Activated T-cell treated with anti-CD3 and anti-CD28 coated beads, Interleukin-2, amount 50 U/mL, for 24 hours (primary cell): ENCODE data around the gene SFMBT1.
"Not testable (repeated sequence)": the region's sequence is repeated elsewhere in the genome, so short reads cannot be mapped to it uniquely, and the experiment has no call there.

Experiments
- DNase-seq: peaks from one replicate; pipeline ENCODE4 v3.0.0-alpha.2; 2020
- H3K27ac Mint-ChIP-seq: 2 replicates; pipeline ENCODE4 v1.8.0; 2020; ENCODE audit warnings: mild to moderate bottlenecking, mixed read lengths
- H3K27me3 Mint-ChIP-seq: 2 replicates; pipeline ENCODE4 v1.8.0; 2020; ENCODE audit warnings: mixed read lengths
- H3K36me3 Mint-ChIP-seq: 2 replicates; pipeline ENCODE4 v1.8.0; 2020; ENCODE audit warnings: low read depth, mixed read lengths
- H3K4me1 Mint-ChIP-seq: 2 replicates; pipeline ENCODE4 v1.8.0; 2020; ENCODE audit warnings: low read depth, mixed read lengths
- H3K4me3 Mint-ChIP-seq: 2 replicates; pipeline ENCODE4 v1.8.0; 2020; ENCODE audit warnings: mild to moderate bottlenecking, moderate library complexity, mixed read lengths
- H3K9me3 Mint-ChIP-seq: 2 replicates; pipeline ENCODE4 v1.8.0; 2020; ENCODE audit warnings: mixed read lengths

The SFMBT1 gene

GRCh38 chr3:53035018-53035417, 10.9 kb downstream of the SFMBT1 start:
- Mint-ChIP-seq H3K4me1 (peaks cover 70% of the 10 kb centered on the region), H3K27ac (peak overlapping the region; percentile 28)
- H3K27me3 Mint-ChIP-seq, DNase-seq, H3K4me3 Mint-ChIP-seq, H3K9me3 Mint-ChIP-seq, H3K36me3 Mint-ChIP-seq: not testable (repeated sequence)

- not testable (repeated sequence) for H3K4me3 Mint-ChIP-seq, H3K27ac Mint-ChIP-seq, H3K27me3 Mint-ChIP-seq, H3K36me3 Mint-ChIP-seq, DNase-seq, H3K9me3 Mint-ChIP-seq
- peaks cover 72% of the 10 kb centered on the region for H3K4me1 Mint-ChIP-seq
Observed at GRCh38 chr3:53034411-53034810, 11.5 kb downstream of the SFMBT1 start.

GRCh38 chr3:53032609-53033008, 13.3 kb downstream of the SFMBT1 start:
- no peak overlapping the region for H3K4me3 Mint-ChIP-seq
- no peak overlapping the region for H3K27ac Mint-ChIP-seq
- no peaks in the 10 kb centered on the region for H3K36me3 Mint-ChIP-seq
- H3K4me1 Mint-ChIP-seq, result peaks cover 69% of the 10 kb centered on the region
- H3K9me3 Mint-ChIP-seq, result no peaks in the 10 kb centered on the region
- no peak for DNase-seq
- no peaks in the 10 kb centered on the region for H3K27me3 Mint-ChIP-seq

GRCh38 chr3:53030619-53031449, 15.0 kb downstream of the SFMBT1 start:
- Mint-ChIP-seq H3K9me3 (no peaks in the 10 kb centered on the region), H3K4me3 (peak overlapping the region; percentile 15)

GRCh38 chr3:53028641-53029040, 17.2 kb downstream of the SFMBT1 start:
- H3K4me1 Mint-ChIP-seq, result peaks cover 61% of the 10 kb centered on the region

More at GRCh38 chr3:53030619-53031449, 15.0 kb downstream of the SFMBT1 start:
- H3K27me3 Mint-ChIP-seq, result no peaks in the 10 kb centered on the region
- H3K27ac Mint-ChIP-seq, result peak overlapping the region; percentile 71
- no peaks in the 10 kb centered on the region for H3K36me3 Mint-ChIP-seq
- DNase-seq, result peak; percentile 54
- peaks cover 61% of the 10 kb centered on the region for H3K4me1 Mint-ChIP-seq

GRCh38 chr3:53027254-53027844, 18.5 kb downstream of the SFMBT1 start:
- H3K9me3 Mint-ChIP-seq, result no peaks in the 10 kb centered on the region
- H3K4me1 Mint-ChIP-seq, result peaks cover 67% of the 10 kb centered on the region
- no peaks in the 10 kb centered on the region for H3K27me3 Mint-ChIP-seq
- no peak overlapping the region for H3K4me3 Mint-ChIP-seq
- H3K36me3 Mint-ChIP-seq, result no peaks in the 10 kb centered on the region
- H3K27ac Mint-ChIP-seq, result no peak overlapping the region
- no peak for DNase-seq

More at GRCh38 chr3:53028641-53029040, 17.2 kb downstream of the SFMBT1 start:
- Mint-ChIP-seq H3K9me3 (no peaks in the 10 kb centered on the region), H3K36me3 (no peaks in the 10 kb centered on the region), H3K4me3 (no peak overlapping the region), H3K27ac (no peak overlapping the region), H3K27me3 (no peaks in the 10 kb centered on the region)
- DNase-seq, result no peak

GRCh38 chr3:53026382-53027162, 19.3 kb downstream of the SFMBT1 start:
- DNase-seq, result no peak

GRCh38 chr3:53024315-53024714, 21.6 kb downstream of the SFMBT1 start:
- Mint-ChIP-seq H3K9me3 (no peaks in the 10 kb centered on the region), H3K27ac (no peak overlapping the region), H3K4me1 (peaks cover 63% of the 10 kb centered on the region), H3K4me3 (no peak overlapping the region), H3K36me3 (no peaks in the 10 kb centered on the region), H3K27me3 (no peaks in the 10 kb centered on the region)
- no peak for DNase-seq

More at GRCh38 chr3:53026382-53027162, 19.3 kb downstream of the SFMBT1 start:
- Mint-ChIP-seq H3K9me3 (no peaks in the 10 kb centered on the region), H3K4me3 (no peak overlapping the region), H3K27ac (no peak overlapping the region), H3K4me1 (peaks cover 68% of the 10 kb centered on the region), H3K36me3 (no peaks in the 10 kb centered on the region), H3K27me3 (no peaks in the 10 kb centered on the region)

GRCh38 chr3:53023072-53023823, 22.6 kb downstream of the SFMBT1 start:
- no peaks in the 10 kb centered on the region for H3K9me3 Mint-ChIP-seq

GRCh38 chr3:53022647-53023046, 23.2 kb downstream of the SFMBT1 start:
- H3K27me3 Mint-ChIP-seq, result no peaks in the 10 kb centered on the region
- no peak overlapping the region for H3K4me3 Mint-ChIP-seq
- peak overlapping the region; percentile 58 for H3K27ac Mint-ChIP-seq
- no peak for DNase-seq
- no peaks in the 10 kb centered on the region for H3K9me3 Mint-ChIP-seq
- H3K36me3 Mint-ChIP-seq, result peaks cover 5% of the 10 kb centered on the region
- H3K4me1 Mint-ChIP-seq, result peaks cover 62% of the 10 kb centered on the region

More at GRCh38 chr3:53023072-53023823, 22.6 kb downstream of the SFMBT1 start:
- Mint-ChIP-seq H3K27ac (peak overlapping the region; percentile 58), H3K4me1 (peaks cover 65% of the 10 kb centered on the region), H3K27me3 (no peaks in the 10 kb centered on the region), H3K4me3 (no peak overlapping the region), H3K36me3 (peaks cover 3% of the 10 kb centered on the region)
- no peak for DNase-seq

- peaks cover 50% of the 10 kb centered on the region for H3K4me1 Mint-ChIP-seq
- H3K9me3 Mint-ChIP-seq, result no peaks in the 10 kb centered on the region
- DNase-seq, result no peak
- H3K27me3 Mint-ChIP-seq, result no peaks in the 10 kb centered on the region
- peaks cover 33% of the 10 kb centered on the region for H3K36me3 Mint-ChIP-seq
- H3K27ac Mint-ChIP-seq, result no peak overlapping the region
- no peak overlapping the region for H3K4me3 Mint-ChIP-seq
Observed at GRCh38 chr3:53016236-53016635, 29.6 kb downstream of the SFMBT1 start.

- Mint-ChIP-seq H3K36me3 (peaks cover 24% of the 10 kb centered on the region), H3K4me3 (no peak overlapping the region), H3K27me3 (no peaks in the 10 kb centered on the region), H3K4me1 (peaks cover 41% of the 10 kb centered on the region), H3K9me3 (no peaks in the 10 kb centered on the region), H3K27ac (peak overlapping the region; percentile 42)
- no peak for DNase-seq
Observed at GRCh38 chr3:53011324-53011723, 34.5 kb downstream of the SFMBT1 start.

- no peak for DNase-seq
- Mint-ChIP-seq H3K36me3 (peaks cover 22% of the 10 kb centered on the region), H3K27ac (no peak overlapping the region), H3K27me3 (no peaks in the 10 kb centered on the region), H3K9me3 (no peaks in the 10 kb centered on the region), H3K4me1 (peaks cover 46% of the 10 kb centered on the region), H3K4me3 (no peak overlapping the region)
Observed at GRCh38 chr3:53009826-53010539, 35.9 kb downstream of the SFMBT1 start.
